ENCODE measurements around the gene NYAP1.
A peak's percentile ranks its signal among the peaks of the same experiment; 100 is the strongest.

NYAP1 gene

GRCh38 chr7:100471021-100471420 lies 12.7 kb upstream of the NYAP1 start:
- Histone ChIP-seq H3K4ac (ENCODE audit: low read depth in 1 of 2, low read length in 2 of 2) (no peak overlapping the region), H3K23ac (ENCODE audit: low read length in 2 of 2) (no peak overlapping the region), H2BK5ac (ENCODE audit: low read depth, low read length, poor library complexity, severe bottlenecking) (no peak overlapping the region), H3K27me3 (ENCODE audit: control insufficient read depth in 1 of 2, insufficient read depth in 1 of 2, low read length in 2 of 2) (no peaks in the 10 kb centered on the region), H3K4me3 (ENCODE audit: insufficient read depth in 1 of 2, low read depth in 1 of 2, low read length in 2 of 2) (no peak overlapping the region), H3K18ac (ENCODE audit: low read depth in 1 of 2, low read length in 2 of 2) (no peak overlapping the region), H3K79me1 (replicated peaks; ENCODE audit: low read length, poor library complexity, severe bottlenecking) (peaks cover 51% of the 10 kb centered on the region), H2BK15ac (ENCODE audit: low read depth, poor library complexity, severe bottlenecking) (peak overlapping the region; percentile 15), H3K4me1 (ENCODE audit: control insufficient read depth, insufficient read depth, low read depth, low read length) (peaks cover 25% of the 10 kb centered on the region), H4K91ac (ENCODE audit: low read length) (no peak overlapping the region), H2AFZ (ENCODE audit: low read depth, low read length) (no peak overlapping the region), H4K8ac (ENCODE audit: low read length) (no peak overlapping the region), H3K9ac (ENCODE audit: low read length) (no peak overlapping the region), H3K14ac (ENCODE audit: low read length in 2 of 2) (no peak overlapping the region), H3K9me3 (ENCODE audit: control insufficient read depth, low read length) (no peaks in the 10 kb centered on the region), H2AK5ac (ENCODE audit: low read length, severe bottlenecking) (no peak overlapping the region), H3K36me3 (ENCODE audit: control insufficient read depth in 1 of 2, insufficient read depth in 2 of 2, low read depth in 1 of 2, low read length in 2 of 2) (peaks cover 60 to 76% of the 10 kb centered on the region in 2 experiments), H2BK12ac (ENCODE audit: low read length in 2 of 2) (no peak overlapping the region), H3K27ac (ENCODE audit: low read length, poor library complexity, severe bottlenecking) (no peak overlapping the region), H3K4me2 (ENCODE audit: low read length, poor library complexity, severe bottlenecking) (no peak overlapping the region), H2BK120ac (ENCODE audit: low read depth, low read length) (no peak overlapping the region)
- WGBS: 87% methylated on average over 4 of the region's 4 CpGs
- no peak for DNase-seq

GRCh38 chr7:100472121-100472851 lies 11.4 kb upstream of the NYAP1 start:
- Histone ChIP-seq H3K23ac (ENCODE audit: low read length in 2 of 2) (peak overlapping the region in 1 of 2 experiments; percentile 42), H3K9me3 (ENCODE audit: control insufficient read depth, low read length) (no peaks in the 10 kb centered on the region), H2AFZ (ENCODE audit: low read depth, low read length) (no peak overlapping the region), H3K14ac (ENCODE audit: low read length in 2 of 2) (peak overlapping the region in 1 of 2 experiments; percentile 48), H3K27ac (ENCODE audit: low read length, poor library complexity, severe bottlenecking) (no peak overlapping the region), H3K4me3 (ENCODE audit: insufficient read depth in 1 of 2, low read depth in 1 of 2, low read length in 2 of 2) (no peak overlapping the region), H3K79me1 (replicated peaks; ENCODE audit: low read length, poor library complexity, severe bottlenecking) (peaks cover 44% of the 10 kb centered on the region), H3K27me3 (ENCODE audit: control insufficient read depth in 1 of 2, insufficient read depth in 1 of 2, low read length in 2 of 2) (no peaks in the 10 kb centered on the region), H2BK12ac (ENCODE audit: low read length in 2 of 2) (no peak overlapping the region), H2BK15ac (ENCODE audit: low read depth, poor library complexity, severe bottlenecking) (no peak overlapping the region), H3K9ac (ENCODE audit: low read length) (peak overlapping the region; percentile 51), H3K4me2 (ENCODE audit: low read length, poor library complexity, severe bottlenecking) (no peak overlapping the region), H3K18ac (ENCODE audit: low read depth in 1 of 2, low read length in 2 of 2) (no peak overlapping the region), H4K8ac (ENCODE audit: low read length) (peak overlapping the region; percentile 19), H2BK120ac (ENCODE audit: low read depth, low read length) (no peak overlapping the region), H3K36me3 (ENCODE audit: control insufficient read depth in 1 of 2, insufficient read depth in 2 of 2, low read depth in 1 of 2, low read length in 2 of 2) (peaks cover 62 to 75% of the 10 kb centered on the region in 2 experiments), H2BK5ac (ENCODE audit: low read depth, low read length, poor library complexity, severe bottlenecking) (no peak overlapping the region), H4K91ac (ENCODE audit: low read length) (no peak overlapping the region), H3K4me1 (ENCODE audit: control insufficient read depth, insufficient read depth, low read depth, low read length) (peaks cover 30% of the 10 kb centered on the region), H2AK5ac (ENCODE audit: low read length, severe bottlenecking) (no peak overlapping the region), H3K4ac (ENCODE audit: low read depth in 1 of 2, low read length in 2 of 2) (no peak overlapping the region)
- no peak for DNase-seq
- WGBS: 84% methylated on average over 12 of the region's 16 CpGs

GRCh38 chr7:100472854-100473499 lies 10.8 kb upstream of the NYAP1 start:
- H3K4me3 ChIP-seq (ENCODE audit: insufficient read depth in 1 of 2, low read depth in 1 of 2, low read length in 2 of 2): peak overlapping the region in 1 of 2 experiments; percentile 7
- H2BK15ac ChIP-seq (ENCODE audit: low read depth, poor library complexity, severe bottlenecking): no peak overlapping the region
- peak overlapping the region; percentile 8 for H4K8ac ChIP-seq (ENCODE audit: low read length)
- H3K9me3 ChIP-seq (ENCODE audit: control insufficient read depth, low read length): no peaks in the 10 kb centered on the region
- peaks cover 37% of the 10 kb centered on the region for H3K79me1 ChIP-seq (replicated peaks; ENCODE audit: low read length, poor library complexity, severe bottlenecking)
- no peak overlapping the region for H4K91ac ChIP-seq (ENCODE audit: low read length)
- no peak overlapping the region for H3K27ac ChIP-seq (ENCODE audit: low read length, poor library complexity, severe bottlenecking)
- WGBS: 62% methylated on average over 14 of the region's 14 CpGs
- peaks cover 32% of the 10 kb centered on the region for H3K4me1 ChIP-seq (ENCODE audit: control insufficient read depth, insufficient read depth, low read depth, low read length)
- no peak overlapping the region for H2AFZ ChIP-seq (ENCODE audit: low read depth, low read length)
- peak overlapping the region; percentile 51 for H3K9ac ChIP-seq (ENCODE audit: low read length)
- no peak overlapping the region for H2BK12ac ChIP-seq (ENCODE audit: low read length in 2 of 2)
- H3K27me3 ChIP-seq (ENCODE audit: control insufficient read depth in 1 of 2, insufficient read depth in 1 of 2, low read length in 2 of 2): no peaks in the 10 kb centered on the region
- H3K4ac ChIP-seq (ENCODE audit: low read depth in 1 of 2, low read length in 2 of 2): no peak overlapping the region
- no peak overlapping the region for H2BK5ac ChIP-seq (ENCODE audit: low read depth, low read length, poor library complexity, severe bottlenecking)
- peaks cover 55 to 72% of the 10 kb centered on the region in 2 experiments for H3K36me3 ChIP-seq (ENCODE audit: control insufficient read depth in 1 of 2, insufficient read depth in 2 of 2, low read depth in 1 of 2, low read length in 2 of 2)
- H3K23ac ChIP-seq (ENCODE audit: low read length in 2 of 2): no peak overlapping the region
- H3K18ac ChIP-seq (ENCODE audit: low read depth in 1 of 2, low read length in 2 of 2): no peak overlapping the region
- no peak overlapping the region for H3K4me2 ChIP-seq (ENCODE audit: low read length, poor library complexity, severe bottlenecking)
- peak; percentile 53 for DNase-seq
- peak overlapping the region in 1 of 2 experiments; percentile 48 for H3K14ac ChIP-seq (ENCODE audit: low read length in 2 of 2)
- H2AK5ac ChIP-seq (ENCODE audit: low read length, severe bottlenecking): no peak overlapping the region
- no peak overlapping the region for H2BK120ac ChIP-seq (ENCODE audit: low read depth, low read length)

- no peaks in the 10 kb centered on the region for H3K9me3 ChIP-seq (ENCODE audit: control insufficient read depth, low read length)
- H3K9ac ChIP-seq (ENCODE audit: low read length): peak overlapping the region; percentile 96
- peaks cover 29% of the 10 kb centered on the region for H3K79me1 ChIP-seq (replicated peaks; ENCODE audit: low read length, poor library complexity, severe bottlenecking)
- H2AFZ ChIP-seq (ENCODE audit: low read depth, low read length): no peak overlapping the region
- peak overlapping the region in 1 of 2 experiments; percentile 92 for H3K4me3 ChIP-seq (ENCODE audit: insufficient read depth in 1 of 2, low read depth in 1 of 2, low read length in 2 of 2)
- H4K8ac ChIP-seq (ENCODE audit: low read length): no peak overlapping the region
- H4K91ac ChIP-seq (ENCODE audit: low read length): no peak overlapping the region
- H2AK5ac ChIP-seq (ENCODE audit: low read length, severe bottlenecking): no peak overlapping the region
- no peak overlapping the region for H3K14ac ChIP-seq (ENCODE audit: low read length in 2 of 2)
- H3K4me1 ChIP-seq (ENCODE audit: control insufficient read depth, insufficient read depth, low read depth, low read length): peaks cover 28% of the 10 kb centered on the region
- WGBS: 54% methylated on average over 7 of the region's 9 CpGs
- H3K27ac ChIP-seq (ENCODE audit: low read length, poor library complexity, severe bottlenecking): no peak overlapping the region
- peaks cover 41 to 56% of the 10 kb centered on the region in 2 experiments for H3K36me3 ChIP-seq (ENCODE audit: control insufficient read depth in 1 of 2, insufficient read depth in 2 of 2, low read depth in 1 of 2, low read length in 2 of 2)
- no peaks in the 10 kb centered on the region for H3K27me3 ChIP-seq (ENCODE audit: control insufficient read depth in 1 of 2, insufficient read depth in 1 of 2, low read length in 2 of 2)
- H2BK12ac ChIP-seq (ENCODE audit: low read length in 2 of 2): no peak overlapping the region
- no peak overlapping the region for H3K23ac ChIP-seq (ENCODE audit: low read length in 2 of 2)
- no peak overlapping the region for H2BK120ac ChIP-seq (ENCODE audit: low read depth, low read length)
- no peak overlapping the region for H3K4me2 ChIP-seq (ENCODE audit: low read length, poor library complexity, severe bottlenecking)
- no peak overlapping the region for H2BK15ac ChIP-seq (ENCODE audit: low read depth, poor library complexity, severe bottlenecking)
- no peak for DNase-seq
- H3K4ac ChIP-seq (ENCODE audit: low read depth in 1 of 2, low read length in 2 of 2): no peak overlapping the region
- H3K18ac ChIP-seq (ENCODE audit: low read depth in 1 of 2, low read length in 2 of 2): no peak overlapping the region
- no peak overlapping the region for H2BK5ac ChIP-seq (ENCODE audit: low read depth, low read length, poor library complexity, severe bottlenecking)
Measured at GRCh38 chr7:100475549-100475948, 8.2 kb upstream of the NYAP1 start.

Measured in mesenchymal stem cell (in vitro differentiated cells and primary cell).